GM15510 (cell line): ENCODE results near the gene KRT74.

Experiments used
- POLR2A ChIP-seq: IDR thresholded peaks from 3 replicates; pipeline ENCODE4 v1.6.1; 2011; ENCODE audit warnings: borderline replicate concordance; ENCODE audit not compliant: insufficient read length; ENCODE audit errors: extremely low read depth

Gene KRT74

DNA sequence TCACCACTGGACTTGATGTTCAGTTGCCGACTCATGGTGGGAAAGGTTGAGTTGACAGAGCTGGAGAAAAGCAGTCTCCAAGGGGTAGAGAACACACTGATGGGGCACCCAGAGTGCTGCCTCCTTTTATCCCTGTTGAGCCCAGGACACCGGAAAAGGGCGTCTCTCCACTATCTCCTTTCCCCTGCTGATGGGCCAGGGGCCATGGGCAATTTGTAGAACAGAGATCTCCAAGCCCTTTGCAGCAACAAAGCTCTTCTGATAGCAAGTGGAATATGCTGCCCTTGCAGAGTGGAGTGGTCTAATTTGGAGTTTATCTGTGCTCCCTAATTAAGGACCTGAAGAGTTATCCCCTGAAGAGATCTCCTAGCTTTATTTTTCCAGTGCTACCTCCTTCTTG is at the start of gene KRT74:
TSS of gene KRT74 (minus strand) at position 101 of the 400 bp plus-strand sequence. CDS start at position 35, 66 bp downstream.
- TF ChIP-seq POLR2A = no peak

DNA sequence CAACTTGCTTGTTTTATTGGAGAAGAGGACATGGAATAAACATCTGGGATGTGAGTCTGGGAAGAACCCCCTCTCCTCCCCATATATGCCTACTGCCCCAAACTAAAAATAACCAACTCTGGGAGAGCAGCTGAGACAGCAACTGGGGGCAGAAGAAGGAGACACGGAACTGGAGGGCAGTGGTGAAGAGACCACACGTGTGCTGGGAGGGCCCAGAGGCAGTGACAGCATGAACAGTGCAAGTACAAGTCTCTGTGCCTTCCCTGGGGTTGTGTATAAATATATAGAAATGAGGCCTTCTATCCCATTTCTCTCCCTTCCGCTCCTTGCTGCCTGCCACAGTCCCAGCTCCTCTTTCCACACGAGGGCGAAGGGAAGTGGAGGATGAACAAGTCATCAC is 48.7 kb upstream of the KRT74 start:
- TF ChIP-seq POLR2A = no peak

- TF ChIP-seq POLR2A = no peak
Observed at GRCh38 chr12:52618866-52619265, 45.2 kb upstream of the KRT74 start.

DNA sequence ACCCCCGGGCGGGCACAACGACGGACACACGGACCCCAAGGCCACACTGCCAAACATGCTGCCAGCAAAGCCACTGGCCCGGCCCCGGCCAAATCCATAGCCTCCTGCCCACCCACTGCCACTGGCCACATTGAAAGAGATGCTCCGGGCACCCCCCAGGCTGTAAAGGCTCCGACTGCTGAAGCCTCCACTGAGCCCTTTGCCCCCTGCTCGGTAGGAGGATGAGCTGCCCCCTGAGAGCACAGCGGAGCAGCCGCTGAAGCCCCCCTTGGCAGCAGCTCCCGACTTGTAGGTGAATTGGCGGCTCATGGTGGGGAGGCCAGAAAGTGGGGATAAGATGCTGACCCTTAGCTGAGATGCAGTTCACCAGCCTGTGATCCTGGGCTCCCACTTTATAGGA is 44.6 kb upstream of the KRT74 start, which contains the start of gene KRT73:
TSS of gene KRT73 (minus strand) at position 344 of the 400 bp plus-strand sequence. CDS start at position 309, 35 bp downstream.
- no peak for TF ChIP-seq POLR2A

- TF ChIP-seq POLR2A = no peak
Observed at GRCh38 chr12:52617403-52617785, 43.8 kb upstream of the KRT74 start.

GRCh38 chr12:52616680-52617402 is 43.2 kb upstream of the KRT74 start:
- no peak for TF ChIP-seq POLR2A

DNA sequence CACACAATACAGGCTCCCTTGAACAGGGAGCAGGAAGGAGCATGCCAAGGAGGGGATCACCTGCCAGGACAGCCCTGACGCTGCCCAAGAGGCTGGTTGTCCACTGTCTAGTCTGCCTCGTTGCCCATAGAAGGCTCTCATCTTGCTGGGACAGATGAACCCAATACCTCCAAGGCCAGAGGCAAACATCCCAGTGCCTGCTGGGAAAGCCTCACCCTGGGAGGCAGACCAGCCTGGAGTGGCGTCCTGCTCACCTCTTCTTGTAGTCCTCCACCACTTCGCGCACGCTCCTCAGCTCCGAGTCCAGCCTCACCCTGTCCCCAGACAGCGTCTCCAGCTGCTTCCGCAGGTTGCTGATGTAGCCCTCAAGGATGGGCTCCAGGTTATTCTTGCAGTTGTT is 42.3 kb upstream of the KRT74 start:
- TF ChIP-seq POLR2A = no peak

DNA sequence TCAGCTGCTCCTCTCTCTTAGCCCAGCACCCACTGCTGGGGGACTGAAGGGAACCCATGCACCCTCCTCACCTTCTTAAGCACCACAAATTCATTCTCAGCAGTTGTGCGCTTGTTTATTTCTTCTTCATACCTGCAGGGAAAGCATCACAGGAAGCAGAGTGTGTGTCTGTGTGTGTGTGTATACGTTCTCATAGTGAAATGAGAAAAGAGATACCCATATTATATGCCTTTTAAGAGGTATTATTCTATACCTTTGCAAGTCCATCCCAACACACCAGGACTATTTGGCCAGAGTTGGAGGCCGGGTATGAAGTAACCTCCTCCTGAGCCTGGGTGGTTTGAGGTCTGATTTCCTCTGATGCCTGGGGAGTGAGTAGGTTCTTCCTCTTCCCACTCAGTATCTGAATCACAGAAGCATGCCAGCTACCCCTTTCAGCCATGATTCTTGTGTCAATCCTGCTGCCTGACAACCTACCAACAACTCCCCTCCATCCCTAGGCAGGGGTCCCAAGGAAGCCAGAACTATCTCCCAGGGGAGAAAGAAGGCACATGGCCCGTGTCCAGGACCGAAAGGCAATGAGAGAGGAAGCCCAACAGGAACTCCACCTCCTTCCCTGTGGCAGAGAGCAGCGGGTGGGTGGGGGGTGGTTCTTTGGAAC is 41.7 kb upstream of the KRT74 start:
- no peak for TF ChIP-seq POLR2A

DNA sequence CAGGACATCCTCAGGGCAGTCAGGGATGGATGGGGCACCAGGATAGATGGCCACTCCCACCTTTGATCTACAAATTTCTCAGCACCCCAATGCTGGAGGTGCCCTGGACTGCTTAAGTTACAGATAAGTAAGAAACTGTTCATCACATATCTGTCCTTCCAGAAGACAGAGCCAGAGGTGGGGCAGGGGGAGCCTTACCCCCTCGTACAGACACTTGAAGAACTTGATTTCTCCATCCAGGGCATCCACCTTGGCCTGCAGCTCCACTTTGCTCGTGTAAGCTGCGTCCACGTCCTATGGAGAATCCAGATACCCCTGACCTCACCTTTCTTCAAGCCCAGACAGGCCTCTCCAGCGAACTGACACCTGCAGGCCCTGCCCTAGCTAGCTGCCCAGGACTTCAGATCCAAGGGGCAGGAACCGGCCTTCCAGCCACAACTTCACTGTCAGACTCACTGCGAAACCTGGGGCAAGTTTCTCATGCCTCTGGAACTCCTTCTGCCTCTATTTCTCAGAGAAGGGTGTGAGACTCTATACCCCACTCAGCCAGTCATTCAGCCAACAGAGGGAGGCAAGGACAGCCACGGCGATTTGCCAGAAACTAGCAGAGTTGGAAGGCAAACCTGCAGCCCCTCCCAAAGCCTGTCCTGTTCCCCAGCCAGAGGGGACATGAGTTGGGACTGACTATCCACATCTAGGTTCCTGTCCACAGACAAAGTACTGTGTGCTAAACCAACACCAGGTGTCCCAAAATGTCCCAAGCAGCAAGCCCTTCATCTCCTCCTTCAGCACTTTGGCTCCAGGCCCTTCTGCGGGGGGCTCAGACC is 41.0 kb upstream of the KRT74 start:
- TF ChIP-seq POLR2A = no peak

DNA sequence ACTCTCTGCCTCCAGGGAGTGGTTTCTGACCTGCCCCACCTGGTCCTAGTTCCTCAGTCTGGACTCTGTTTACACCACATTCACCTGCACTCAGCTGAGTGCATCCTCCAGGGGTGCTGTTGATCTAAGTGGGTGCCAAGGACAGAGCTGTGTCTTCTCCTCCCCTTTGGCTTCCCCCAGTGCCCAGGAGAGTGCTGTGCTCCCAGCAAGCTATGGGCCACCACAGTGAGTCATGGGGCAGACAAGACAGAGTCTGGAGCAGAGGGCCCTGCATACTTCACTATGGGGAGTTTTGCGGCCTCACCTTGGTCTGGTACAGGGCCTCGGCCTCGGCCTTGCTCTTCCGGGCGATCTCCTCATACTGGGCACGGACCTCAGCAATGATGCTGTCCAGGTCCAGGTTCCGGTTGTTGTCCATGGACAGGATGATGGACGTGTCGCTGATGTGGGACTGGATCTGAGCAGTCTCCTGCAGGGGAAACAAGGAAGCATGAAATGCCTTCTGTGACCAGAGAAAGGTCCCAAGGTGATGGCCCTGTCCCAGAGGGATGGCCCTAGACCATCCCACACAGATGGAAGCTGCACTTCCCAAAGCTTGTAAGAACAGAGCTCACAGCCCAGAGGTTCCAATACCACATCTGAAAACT is 39.9 kb upstream of the KRT74 start:
- TF ChIP-seq POLR2A = no peak

- TF ChIP-seq POLR2A = no peak
Observed at GRCh38 chr12:52612431-52613383, 39.1 kb upstream of the KRT74 start.

- no peak for TF ChIP-seq POLR2A
Observed at GRCh38 chr12:52611080-52611468, 37.4 kb upstream of the KRT74 start.

DNA sequence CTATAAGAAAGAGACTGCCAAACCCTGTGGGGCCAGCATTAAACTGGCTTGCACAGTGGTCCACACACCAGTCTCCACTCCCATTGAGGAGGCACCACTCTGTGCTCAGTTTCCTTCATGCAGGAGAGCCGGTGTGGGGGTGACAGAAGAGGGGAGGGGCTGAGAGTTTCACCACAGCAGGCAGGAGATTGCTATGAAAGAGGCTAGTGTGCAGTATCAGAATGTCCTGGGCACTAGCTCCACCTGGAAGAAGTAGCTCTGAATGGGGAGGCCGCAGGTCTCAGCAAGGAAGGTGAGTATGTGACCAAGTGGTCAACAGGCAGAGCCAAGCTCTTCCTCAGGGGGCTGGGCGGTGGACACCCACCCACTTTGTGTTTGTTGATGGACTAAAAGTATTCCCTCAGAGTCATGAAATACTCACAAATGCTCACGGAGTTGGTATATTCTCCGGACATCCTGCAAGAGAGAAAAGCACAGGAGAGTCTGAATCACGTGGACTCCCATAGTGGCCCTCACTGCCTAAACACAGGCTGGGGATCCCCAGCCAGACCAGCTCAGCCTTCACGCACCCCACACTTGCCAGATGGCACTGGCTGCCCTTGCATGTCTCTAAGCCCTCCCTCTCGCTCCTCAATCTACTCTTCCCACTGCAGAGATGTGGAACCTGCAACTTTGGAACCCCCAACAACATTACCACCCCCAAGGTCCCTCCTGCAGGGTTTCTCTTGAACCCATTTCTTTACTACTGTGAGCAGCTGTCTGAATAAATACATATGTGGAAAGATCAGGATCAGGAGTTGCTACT is 35.4 kb upstream of the KRT74 start:
- TF ChIP-seq POLR2A = no peak
